GM12874 (cell line): Measurements from ENCODE around the gene SIX4.

Experiments used
- TF ChIP-seq, protein P1 (sequence below): IDR thresholded peaks from 2 replicates; pipeline ENCODE4 v1.5.1; 2011; ENCODE audit warnings: low read depth, mild to moderate bottlenecking, control low read depth, low read length, moderate library complexity; ENCODE audit not compliant: insufficient read depth

Gene SIX4

DNA sequence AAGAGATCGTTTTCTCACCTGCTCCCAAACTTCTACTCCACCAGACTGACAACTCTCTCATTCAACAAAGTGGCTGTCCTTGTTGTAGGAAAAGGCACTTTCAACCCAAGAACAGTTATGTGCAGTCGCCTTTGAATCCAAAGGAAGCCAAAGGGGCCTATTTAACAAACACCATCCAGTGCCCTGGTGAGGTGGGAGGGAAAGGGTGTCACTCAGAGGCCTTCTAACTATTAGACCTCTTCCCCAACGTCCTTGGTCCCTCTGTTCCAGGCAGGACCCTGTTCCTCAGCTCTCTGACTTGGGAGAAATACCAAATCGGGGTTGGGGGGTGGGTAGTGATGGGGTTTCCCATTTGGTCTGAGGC, 3.2 kb downstream of the SIX4 start:
- TF ChIP-seq, protein P1, sequence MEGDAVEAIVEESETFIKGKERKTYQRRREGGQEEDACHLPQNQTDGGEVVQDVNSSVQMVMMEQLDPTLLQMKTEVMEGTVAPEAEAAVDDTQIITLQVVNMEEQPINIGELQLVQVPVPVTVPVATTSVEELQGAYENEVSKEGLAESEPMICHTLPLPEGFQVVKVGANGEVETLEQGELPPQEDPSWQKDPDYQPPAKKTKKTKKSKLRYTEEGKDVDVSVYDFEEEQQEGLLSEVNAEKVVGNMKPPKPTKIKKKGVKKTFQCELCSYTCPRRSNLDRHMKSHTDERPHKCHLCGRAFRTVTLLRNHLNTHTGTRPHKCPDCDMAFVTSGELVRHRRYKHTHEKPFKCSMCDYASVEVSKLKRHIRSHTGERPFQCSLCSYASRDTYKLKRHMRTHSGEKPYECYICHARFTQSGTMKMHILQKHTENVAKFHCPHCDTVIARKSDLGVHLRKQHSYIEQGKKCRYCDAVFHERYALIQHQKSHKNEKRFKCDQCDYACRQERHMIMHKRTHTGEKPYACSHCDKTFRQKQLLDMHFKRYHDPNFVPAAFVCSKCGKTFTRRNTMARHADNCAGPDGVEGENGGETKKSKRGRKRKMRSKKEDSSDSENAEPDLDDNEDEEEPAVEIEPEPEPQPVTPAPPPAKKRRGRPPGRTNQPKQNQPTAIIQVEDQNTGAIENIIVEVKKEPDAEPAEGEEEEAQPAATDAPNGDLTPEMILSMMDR, result no peak

DNA sequence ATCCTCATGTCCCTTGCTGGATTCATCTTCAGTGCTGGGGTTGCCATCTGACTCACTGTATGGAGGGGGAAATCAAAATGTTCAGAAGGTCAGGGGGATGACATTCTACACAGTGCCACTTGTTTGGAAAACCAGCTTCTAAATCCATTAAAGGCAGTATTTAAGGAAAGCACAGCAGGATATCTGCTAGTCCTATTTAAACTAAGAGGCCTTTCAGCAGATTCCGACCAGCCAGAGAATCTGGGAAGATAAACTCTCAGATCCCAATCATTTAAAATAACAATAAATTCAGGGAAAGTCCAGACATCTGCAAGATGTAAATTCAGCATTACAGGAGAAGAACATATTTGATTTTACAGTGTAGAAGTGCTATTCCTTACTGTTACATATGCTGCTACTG, 3.8 kb downstream of the SIX4 start:
- TF ChIP-seq, protein P1, result no peak

GRCh38 chr14:60713513-60713912, 10.6 kb downstream of the SIX4 start:
- TF ChIP-seq, protein P1, result no peak

DNA sequence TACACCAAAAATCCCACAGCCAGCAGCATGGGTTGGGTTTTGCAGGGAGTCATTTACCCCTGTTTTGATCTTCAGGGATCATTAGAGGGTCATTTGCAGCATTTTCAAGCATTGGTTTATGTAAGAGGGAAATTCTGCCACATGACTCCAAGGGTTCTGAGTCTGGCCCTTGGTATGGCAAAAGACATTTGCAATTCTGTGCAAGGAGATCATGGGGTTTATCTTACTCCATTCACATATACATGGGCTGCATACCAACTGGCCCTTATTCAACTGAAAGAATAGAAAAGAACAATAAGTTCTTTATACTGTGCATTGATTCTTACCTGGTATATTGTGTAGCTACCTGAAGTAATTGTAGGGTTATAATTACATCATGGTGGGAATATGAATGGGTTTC, 13.7 kb downstream of the SIX4 start:
- TF ChIP-seq, protein P1, result no peak

DNA sequence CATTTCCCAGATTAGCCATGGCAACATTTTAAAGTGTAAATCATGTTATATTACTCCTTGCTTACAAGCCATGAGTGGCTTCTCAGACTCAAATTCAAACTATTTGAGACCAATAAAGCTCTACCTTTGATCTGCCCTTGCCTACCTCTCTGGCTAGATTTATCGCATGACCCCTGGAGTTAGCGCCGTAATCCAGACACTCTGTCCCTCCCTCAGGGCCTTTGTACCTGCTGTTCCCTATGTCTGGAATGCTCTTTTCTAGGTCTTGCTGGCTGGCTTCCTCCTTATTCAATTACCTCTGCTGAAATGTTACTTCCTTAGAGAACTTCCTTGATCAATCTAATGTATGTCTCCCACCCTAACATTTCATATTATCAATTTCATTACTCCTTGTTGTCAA, 16.3 kb downstream of the SIX4 start:
- TF ChIP-seq, protein P1, result no peak

GRCh38 chr14:60705100-60705499, 19.1 kb downstream of the SIX4 start:
- TF ChIP-seq, protein P1, result no peak

GRCh38 chr14:60700598-60700997, 23.6 kb downstream of the SIX4 start:
- TF ChIP-seq, protein P1, result no peak

- TF ChIP-seq, protein P1, result no peak
These were observed 28.8 kb downstream of the SIX4 start for GRCh38 chr14:60695327-60695726.
